ENCODE data around the gene PDE3A. TPM values are rescaled to one million over a fixed set of nuclear protein-coding genes. Genes with fewer than 3 reads are reported as not detected.

PDE3A gene
- total and polyA plus RNA-seq, 2 of the 4 experiments (the other 2 are of a cell fraction): 0.09 to 0.18 TPM

- Histone ChIP-seq H2AK9ac (replicated peaks; ENCODE audit: low read depth, low read length, poor library complexity) (no peak overlapping the region), H4K8ac (ENCODE audit: low read depth in 2 of 2, low read length in 2 of 2) (no peak overlapping the region), H3K14ac (replicated peaks; ENCODE audit: low read depth, low read length) (no peak overlapping the region), H3K27me3 (ENCODE audit: control insufficient read depth, insufficient read depth, low read length) (no peaks in the 10 kb centered on the region), H3K9me1 (ENCODE audit: insufficient read depth, low read length) (no peaks in the 10 kb centered on the region), H3K9ac (ENCODE audit: low read depth, low read length) (no peak overlapping the region), H2BK15ac (ENCODE audit: low read depth, low read length) (no peak overlapping the region), H3K23ac (ENCODE audit: low read depth, low read length) (no peak overlapping the region), H4K5ac (ENCODE audit: low read depth, low read length) (no peak overlapping the region), H2AK5ac (ENCODE audit: low read depth, low read length) (no peak overlapping the region), H3K4ac (ENCODE audit: low read depth, low read length) (no peak overlapping the region), H3K9me3 (ENCODE audit: control insufficient read depth, insufficient read depth, low read length) (no peaks in the 10 kb centered on the region), H2BK20ac (ENCODE audit: low read depth, low read length) (no peak overlapping the region), H3K18ac (ENCODE audit: low read depth, low read length) (no peak overlapping the region), H3K79me1 (ENCODE audit: low read depth in 1 of 2, low read length in 2 of 2) (no peaks in the 10 kb centered on the region), H4K20me1 (ENCODE audit: insufficient read depth, low read length) (no peaks in the 10 kb centered on the region), H3K4me1 (ENCODE audit: control insufficient read depth, insufficient read depth, low read length) (0 out of 2 replicates have a peak, but pooled peaks cover 1% of the 10 kb centered on the region), H2BK5ac (ENCODE audit: low read depth, low read length, poor library complexity, severe bottlenecking) (no peak overlapping the region), H2BK120ac (ENCODE audit: low read depth, low read length) (no peak overlapping the region), H3K4me3 (ENCODE audit: insufficient read depth, low read depth, low read length) (no peak overlapping the region), H3K27ac (ENCODE audit: insufficient read depth, low read length) (no peak overlapping the region), H3K36me3 (ENCODE audit: control insufficient read depth, insufficient read depth, low read length) (no peaks in the 10 kb centered on the region), H4K91ac (ENCODE audit: insufficient read depth, low read depth, low read length) (no peak overlapping the region), H3K4me2 (ENCODE audit: low read depth, low read length) (no peak overlapping the region), H2AFZ (replicated peaks; ENCODE audit: low read length, poor library complexity) (no peak overlapping the region), H3K56ac (ENCODE audit: extremely low read depth, insufficient read depth, low read length) (no peak overlapping the region)
- dilution Hi-C loops (cut with HindIII; ENCODE audit: low sequenced_read_pairs, unreplicated experiment) (no loop called here), intact Hi-C loops (cut with micrococcal nuclease) (loop anchor here (10.0 kb wide), 1 partner anchor 545 kb away; no protein-coding TSS in a partner anchor), in situ Hi-C loops (cut with MboI; ENCODE audit: low sequenced_read_pairs) (loop anchor here (10.0 to 25.0 kb wide), 2 partner anchors 135 to 702 kb away; no protein-coding TSS in a partner anchor)
- no TSS peak for BruUV-seq (replicated peaks)
- WGBS, 2 experiments (ENCODE audit: extremely low coverage in 2 of 2, insufficient read length in 1 of 2): no CpG with 5 or more reads among the region's 1 CpG
- TF ChIP-seq MAFK (IDR thresholded peaks at IDR 0.05; ENCODE audit: low read depth, low read length): no peak
- TF ChIP-seq CEBPB (IDR thresholded peaks at IDR 0.05; ENCODE audit: low read depth, low read length): no peak
- ATAC-seq (ENCODE audit: low read depth): no peak
- ChIA-PET POLR2A (ENCODE audit: unreplicated experiment) (no interaction called here), CTCF (no interaction called here)
- DNase-seq: no peak
These were observed 91.6 kb downstream of the PDE3A start for GRCh38 chr12:20459920-20460319.

Measured in IMR-90 (cell line).